ENCODE results near the gene FSCN2.

The FSCN2 gene

DNA sequence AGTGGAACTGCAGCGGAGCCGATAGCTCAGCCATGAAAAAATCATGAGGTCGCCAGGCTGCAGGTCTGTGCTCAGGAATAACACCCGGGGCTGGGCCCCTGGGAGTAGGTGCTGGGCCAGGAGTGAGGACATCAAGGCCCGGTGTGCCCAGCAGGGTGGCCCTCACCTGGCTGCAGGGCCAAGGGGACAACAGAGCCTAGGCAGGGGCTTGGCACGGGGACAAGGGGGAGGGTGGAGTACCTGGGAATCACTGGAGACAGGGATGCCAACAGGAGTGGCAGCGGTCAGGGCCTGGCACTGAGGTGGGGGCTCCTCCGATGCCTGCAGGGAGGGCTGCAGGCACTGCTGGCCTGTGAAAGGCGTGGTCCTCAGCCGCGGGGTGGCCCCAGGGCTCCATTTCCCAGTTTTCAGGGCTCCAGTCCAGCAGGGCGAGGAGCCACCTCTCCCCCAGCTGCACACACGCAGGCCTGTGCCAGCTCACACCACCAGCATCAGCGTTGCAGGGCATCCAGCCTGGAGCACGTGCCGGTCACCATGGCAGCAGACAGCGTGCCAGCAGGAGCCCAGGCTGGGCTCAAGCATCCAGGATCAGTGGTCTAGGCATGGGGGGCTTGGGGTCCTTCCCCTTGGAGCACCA is 4.7 kb upstream of the FSCN2 start:
- DNase-seq (ENCODE audit: low read depth) = no peak
- no peak overlapping the region for H3K4me3 ChIP-seq (replicated peaks; ENCODE audit: low read depth, low read length)
- TF ChIP-seq CTCF (IDR thresholded peaks at IDR 0.05; ENCODE audit: low read length, missing control alignments) = no peak

GRCh38 chr17:81524039-81524864 is 3.9 kb upstream of the FSCN2 start:
- no peak for DNase-seq (ENCODE audit: low read depth)
- TF ChIP-seq CTCF (IDR thresholded peaks at IDR 0.05; ENCODE audit: low read length, missing control alignments) = no peak
- no peak overlapping the region for H3K4me3 ChIP-seq (replicated peaks; ENCODE audit: low read depth, low read length)

GRCh38 chr17:81524865-81525159 is 3.4 kb upstream of the FSCN2 start:
- TF ChIP-seq CTCF (IDR thresholded peaks at IDR 0.05; ENCODE audit: low read length, missing control alignments) = no peak
- no peak for DNase-seq (ENCODE audit: low read depth)
- H3K4me3 ChIP-seq (replicated peaks; ENCODE audit: low read depth, low read length) = no peak overlapping the region

- DNase-seq (ENCODE audit: low read depth) = no peak
- no peak for TF ChIP-seq CTCF (IDR thresholded peaks at IDR 0.05; ENCODE audit: low read length, missing control alignments)
- no peak overlapping the region for H3K4me3 ChIP-seq (replicated peaks; ENCODE audit: low read depth, low read length)
Observed at GRCh38 chr17:81526662-81527571, 1.3 kb upstream of the FSCN2 start.

DNA sequence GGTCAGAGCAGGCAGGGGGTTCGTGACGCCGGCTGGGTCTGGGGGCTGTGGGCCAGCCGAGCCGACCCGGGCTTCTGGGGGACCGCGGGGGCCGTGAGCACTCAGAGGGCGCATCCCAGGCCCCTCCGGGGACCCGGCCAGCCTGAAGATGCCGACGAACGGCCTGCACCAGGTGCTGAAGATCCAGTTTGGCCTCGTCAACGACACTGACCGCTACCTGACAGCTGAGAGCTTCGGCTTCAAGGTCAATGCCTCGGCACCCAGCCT is 140 bp downstream of the FSCN2 start:
- H3K4me3 ChIP-seq (replicated peaks; ENCODE audit: low read depth, low read length) = no peak overlapping the region
- no peak for TF ChIP-seq CTCF (IDR thresholded peaks at IDR 0.05; ENCODE audit: low read length, missing control alignments)
- no peak for DNase-seq (ENCODE audit: low read depth)

DNA sequence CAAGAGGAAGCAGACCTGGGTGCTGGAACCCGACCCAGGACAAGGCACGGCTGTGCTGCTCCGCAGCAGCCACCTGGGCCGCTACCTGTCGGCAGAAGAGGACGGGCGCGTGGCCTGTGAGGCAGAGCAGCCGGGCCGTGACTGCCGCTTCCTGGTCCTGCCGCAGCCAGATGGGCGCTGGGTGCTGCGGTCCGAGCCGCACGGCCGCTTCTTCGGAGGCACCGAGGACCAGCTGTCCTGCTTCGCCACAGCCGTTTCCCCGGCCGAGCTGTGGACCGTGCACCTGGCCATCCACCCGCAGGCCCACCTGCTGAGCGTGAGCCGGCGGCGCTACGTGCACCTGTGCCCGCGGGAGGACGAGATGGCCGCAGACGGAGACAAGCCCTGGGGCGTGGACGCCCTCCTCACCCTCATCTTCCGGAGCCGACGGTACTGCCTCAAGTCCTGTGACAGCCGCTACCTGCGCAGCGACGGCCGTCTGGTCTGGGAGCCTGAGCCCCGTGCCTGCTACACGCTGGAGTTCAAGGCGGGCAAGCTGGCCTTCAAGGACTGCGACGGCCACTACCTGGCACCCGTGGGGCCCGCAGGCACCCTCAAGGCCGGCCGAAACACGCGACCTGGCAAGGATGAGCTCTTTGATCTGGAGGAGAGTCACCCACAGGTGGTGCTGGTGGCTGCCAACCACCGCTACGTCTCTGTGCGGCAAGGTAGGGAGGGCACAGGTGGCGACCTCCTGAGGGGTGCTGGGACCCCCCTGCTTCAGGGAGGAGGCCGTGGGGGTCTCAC is 667 bp downstream of the FSCN2 start:
- no peak for TF ChIP-seq CTCF (IDR thresholded peaks at IDR 0.05; ENCODE audit: low read length, missing control alignments)
- H3K4me3 ChIP-seq (replicated peaks; ENCODE audit: low read depth, low read length) = no peak overlapping the region
- no peak for DNase-seq (ENCODE audit: low read depth)

Data from fibroblast of pulmonary artery (primary cell).